HEK293 (cell line): ENCODE results near the gene HRAS.

Experiments used
- HOXA7 ChIP-seq: sonication (generic); formaldehyde crosslinking; IDR thresholded peaks from 2 replicates; pipeline ENCODE4 v1.8.1; 2022; ENCODE audit warnings: missing genetic modification reagents, borderline replicate concordance
- KLF16 ChIP-seq: fragments of 450-650 bp; formaldehyde crosslinking; IDR thresholded peaks from 2 replicates; pipeline ENCODE4 v1.5.1; 2017; ENCODE audit warnings: missing biosample characterization, missing genetic modification characterization
- ZBTB7A ChIP-seq: fragments of 450-650 bp; formaldehyde crosslinking; IDR thresholded peaks from 2 replicates; pipeline ENCODE4 v1.5.1; 2016; ENCODE audit warnings: low read depth, missing biosample characterization, missing genetic modification characterization
- ZNF274 ChIP-seq, 2 experiments: fragments of 200-500 bp in 1 of 2; fragments of 450-650 bp in 1 of 2; sonication (Bioruptor generic) in 1 of 2; formaldehyde crosslinking in 1 of 2; IDR thresholded peaks; 2 replicates each; pipeline versions ENCODE4 v1.5.1 to v1.6.1; 2014 to 2016; ENCODE audit warnings: borderline replicate concordance in 1 of 2, inconsistent platforms in 1 of 2, low read length in 1 of 2, missing biosample characterization in 1 of 2, missing genetic modification characterization in 1 of 2
- ZNF707 ChIP-seq: fragments of 450-650 bp; formaldehyde crosslinking; IDR thresholded peaks from 2 replicates; pipeline ENCODE4 v1.5.1; 2016; ENCODE audit warnings: missing biosample characterization, missing genetic modification characterization
- TF ChIP-seq, protein P1 (sequence below): fragments of 450-650 bp; formaldehyde crosslinking; IDR thresholded peaks from 2 replicates; pipeline ENCODE4 v1.5.1; 2016; ENCODE audit warnings: missing biosample characterization, missing genetic modification characterization
- TF ChIP-seq, protein P2 (sequence below): fragments of 450-650 bp; formaldehyde crosslinking; IDR thresholded peaks from 2 replicates; pipeline ENCODE4 v1.5.1; 2016; ENCODE audit warnings: missing biosample characterization, missing genetic modification characterization
- TF ChIP-seq, protein P3 (sequence below): fragments of 450-650 bp; formaldehyde crosslinking; IDR thresholded peaks from 2 replicates; pipeline ENCODE4 v1.5.1; 2016; ENCODE audit warnings: missing biosample characterization, missing genetic modification characterization, low read depth
- TF ChIP-seq, protein P4 (sequence below): fragments of 450-650 bp; formaldehyde crosslinking; IDR thresholded peaks from 2 replicates; pipeline ENCODE4 v1.5.1; 2016; ENCODE audit warnings: missing biosample characterization, missing genetic modification characterization, borderline replicate concordance

DNA sequence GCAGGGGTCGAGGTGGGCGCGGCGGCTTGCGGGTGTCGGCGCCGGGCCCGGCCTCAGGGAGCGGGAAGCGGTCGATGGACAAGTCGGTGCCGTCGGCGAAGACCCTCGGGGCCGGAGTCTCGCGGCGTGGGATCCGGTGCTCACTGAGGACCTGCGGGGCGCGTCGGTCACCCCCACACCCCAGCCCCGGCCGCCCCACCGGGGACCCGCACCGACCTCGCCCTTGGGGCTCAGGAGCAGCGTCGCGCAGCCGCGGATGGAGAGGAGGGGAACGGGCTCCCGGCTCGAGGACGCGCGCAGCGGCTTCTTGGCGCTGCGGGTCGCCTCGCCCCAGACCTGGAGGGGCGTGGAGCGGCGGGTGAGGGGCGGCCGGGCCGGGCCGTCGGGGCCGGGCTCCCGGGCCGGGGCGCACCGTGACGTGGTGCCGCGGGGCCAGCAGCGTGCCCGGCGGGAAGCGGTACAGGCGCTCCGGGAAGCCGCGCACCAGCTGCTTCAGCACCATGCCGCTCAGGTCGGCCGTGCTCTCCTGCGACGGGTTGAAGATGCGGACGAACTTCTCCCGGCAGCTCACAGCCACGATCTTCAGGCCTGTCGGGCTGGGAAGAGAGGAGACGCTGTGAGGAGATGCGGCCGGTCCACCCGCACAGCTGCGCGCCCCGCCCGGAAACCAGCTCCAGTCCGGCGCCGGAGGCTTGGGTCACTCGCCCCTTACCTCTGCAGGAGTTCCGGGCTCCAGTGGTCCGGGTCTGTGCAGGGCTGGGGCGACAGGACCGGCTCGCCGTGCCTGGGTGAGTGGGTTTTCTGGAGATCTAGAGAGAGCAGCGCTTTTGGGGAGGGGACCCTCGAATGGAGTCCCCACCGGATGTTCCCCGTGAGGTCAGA is 20.6 kb upstream of the HRAS start:
- TF ChIP-seq, protein P1, sequence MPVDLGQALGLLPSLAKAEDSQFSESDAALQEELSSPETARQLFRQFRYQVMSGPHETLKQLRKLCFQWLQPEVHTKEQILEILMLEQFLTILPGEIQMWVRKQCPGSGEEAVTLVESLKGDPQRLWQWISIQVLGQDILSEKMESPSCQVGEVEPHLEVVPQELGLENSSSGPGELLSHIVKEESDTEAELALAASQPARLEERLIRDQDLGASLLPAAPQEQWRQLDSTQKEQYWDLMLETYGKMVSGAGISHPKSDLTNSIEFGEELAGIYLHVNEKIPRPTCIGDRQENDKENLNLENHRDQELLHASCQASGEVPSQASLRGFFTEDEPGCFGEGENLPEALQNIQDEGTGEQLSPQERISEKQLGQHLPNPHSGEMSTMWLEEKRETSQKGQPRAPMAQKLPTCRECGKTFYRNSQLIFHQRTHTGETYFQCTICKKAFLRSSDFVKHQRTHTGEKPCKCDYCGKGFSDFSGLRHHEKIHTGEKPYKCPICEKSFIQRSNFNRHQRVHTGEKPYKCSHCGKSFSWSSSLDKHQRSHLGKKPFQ (tag by site-specific recombination) = no peak
- no peak for TF ChIP-seq ZNF274 (IDR thresholded peaks at IDR 0.05; ENCODE audit: low read length)
- no peak for TF ChIP-seq ZNF274 (tag by site-specific recombination; IDR thresholded peaks at IDR 0.05; ENCODE audit: borderline replicate concordance)
- TF ChIP-seq, protein P2, sequence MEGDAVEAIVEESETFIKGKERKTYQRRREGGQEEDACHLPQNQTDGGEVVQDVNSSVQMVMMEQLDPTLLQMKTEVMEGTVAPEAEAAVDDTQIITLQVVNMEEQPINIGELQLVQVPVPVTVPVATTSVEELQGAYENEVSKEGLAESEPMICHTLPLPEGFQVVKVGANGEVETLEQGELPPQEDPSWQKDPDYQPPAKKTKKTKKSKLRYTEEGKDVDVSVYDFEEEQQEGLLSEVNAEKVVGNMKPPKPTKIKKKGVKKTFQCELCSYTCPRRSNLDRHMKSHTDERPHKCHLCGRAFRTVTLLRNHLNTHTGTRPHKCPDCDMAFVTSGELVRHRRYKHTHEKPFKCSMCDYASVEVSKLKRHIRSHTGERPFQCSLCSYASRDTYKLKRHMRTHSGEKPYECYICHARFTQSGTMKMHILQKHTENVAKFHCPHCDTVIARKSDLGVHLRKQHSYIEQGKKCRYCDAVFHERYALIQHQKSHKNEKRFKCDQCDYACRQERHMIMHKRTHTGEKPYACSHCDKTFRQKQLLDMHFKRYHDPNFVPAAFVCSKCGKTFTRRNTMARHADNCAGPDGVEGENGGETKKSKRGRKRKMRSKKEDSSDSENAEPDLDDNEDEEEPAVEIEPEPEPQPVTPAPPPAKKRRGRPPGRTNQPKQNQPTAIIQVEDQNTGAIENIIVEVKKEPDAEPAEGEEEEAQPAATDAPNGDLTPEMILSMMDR (tag by site-specific recombination) = no peak
- TF ChIP-seq ZNF707 (tag by site-specific recombination) = no peak
- TF ChIP-seq ZBTB7A (tag by site-specific recombination) = no peak
- TF ChIP-seq, protein P3, sequence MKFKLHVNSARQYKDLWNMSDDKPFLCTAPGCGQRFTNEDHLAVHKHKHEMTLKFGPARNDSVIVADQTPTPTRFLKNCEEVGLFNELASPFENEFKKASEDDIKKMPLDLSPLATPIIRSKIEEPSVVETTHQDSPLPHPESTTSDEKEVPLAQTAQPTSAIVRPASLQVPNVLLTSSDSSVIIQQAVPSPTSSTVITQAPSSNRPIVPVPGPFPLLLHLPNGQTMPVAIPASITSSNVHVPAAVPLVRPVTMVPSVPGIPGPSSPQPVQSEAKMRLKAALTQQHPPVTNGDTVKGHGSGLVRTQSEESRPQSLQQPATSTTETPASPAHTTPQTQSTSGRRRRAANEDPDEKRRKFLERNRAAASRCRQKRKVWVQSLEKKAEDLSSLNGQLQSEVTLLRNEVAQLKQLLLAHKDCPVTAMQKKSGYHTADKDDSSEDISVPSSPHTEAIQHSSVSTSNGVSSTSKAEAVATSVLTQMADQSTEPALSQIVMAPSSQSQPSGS (tag by site-specific recombination) = no peak
- TF ChIP-seq KLF16 (tag by site-specific recombination) = no peak
- TF ChIP-seq, protein P4, sequence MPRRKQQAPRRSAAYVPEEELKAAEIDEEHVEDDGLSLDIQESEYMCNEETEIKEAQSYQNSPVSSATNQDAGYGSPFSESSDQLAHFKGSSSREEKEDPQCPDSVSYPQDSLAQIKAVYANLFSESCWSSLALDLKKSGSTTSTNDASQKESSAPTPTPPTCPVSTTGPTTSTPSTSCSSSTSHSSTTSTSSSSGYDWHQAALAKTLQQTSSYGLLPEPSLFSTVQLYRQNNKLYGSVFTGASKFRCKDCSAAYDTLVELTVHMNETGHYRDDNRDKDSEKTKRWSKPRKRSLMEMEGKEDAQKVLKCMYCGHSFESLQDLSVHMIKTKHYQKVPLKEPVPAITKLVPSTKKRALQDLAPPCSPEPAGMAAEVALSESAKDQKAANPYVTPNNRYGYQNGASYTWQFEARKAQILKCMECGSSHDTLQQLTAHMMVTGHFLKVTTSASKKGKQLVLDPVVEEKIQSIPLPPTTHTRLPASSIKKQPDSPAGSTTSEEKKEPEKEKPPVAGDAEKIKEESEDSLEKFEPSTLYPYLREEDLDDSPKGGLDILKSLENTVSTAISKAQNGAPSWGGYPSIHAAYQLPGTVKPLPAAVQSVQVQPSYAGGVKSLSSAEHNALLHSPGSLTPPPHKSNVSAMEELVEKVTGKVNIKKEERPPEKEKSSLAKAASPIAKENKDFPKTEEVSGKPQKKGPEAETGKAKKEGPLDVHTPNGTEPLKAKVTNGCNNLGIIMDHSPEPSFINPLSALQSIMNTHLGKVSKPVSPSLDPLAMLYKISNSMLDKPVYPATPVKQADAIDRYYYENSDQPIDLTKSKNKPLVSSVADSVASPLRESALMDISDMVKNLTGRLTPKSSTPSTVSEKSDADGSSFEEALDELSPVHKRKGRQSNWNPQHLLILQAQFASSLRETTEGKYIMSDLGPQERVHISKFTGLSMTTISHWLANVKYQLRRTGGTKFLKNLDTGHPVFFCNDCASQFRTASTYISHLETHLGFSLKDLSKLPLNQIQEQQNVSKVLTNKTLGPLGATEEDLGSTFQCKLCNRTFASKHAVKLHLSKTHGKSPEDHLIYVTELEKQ (tag by site-specific recombination) = no peak
- TF ChIP-seq HOXA7 (CRISPR knock-in tag) = no peak
